ENCODE results near the gene EIF1.
"Not testable (repeated sequence)": the region's sequence is repeated elsewhere in the genome, so short reads cannot be mapped to it uniquely, and the experiment has no call there.

EIF1 gene

GRCh38 chr17:41700843-41701242 is 12.2 kb downstream of the EIF1 start:
- not testable (repeated sequence) for DNase-seq (ENCODE audit: low spot score)

DNA sequence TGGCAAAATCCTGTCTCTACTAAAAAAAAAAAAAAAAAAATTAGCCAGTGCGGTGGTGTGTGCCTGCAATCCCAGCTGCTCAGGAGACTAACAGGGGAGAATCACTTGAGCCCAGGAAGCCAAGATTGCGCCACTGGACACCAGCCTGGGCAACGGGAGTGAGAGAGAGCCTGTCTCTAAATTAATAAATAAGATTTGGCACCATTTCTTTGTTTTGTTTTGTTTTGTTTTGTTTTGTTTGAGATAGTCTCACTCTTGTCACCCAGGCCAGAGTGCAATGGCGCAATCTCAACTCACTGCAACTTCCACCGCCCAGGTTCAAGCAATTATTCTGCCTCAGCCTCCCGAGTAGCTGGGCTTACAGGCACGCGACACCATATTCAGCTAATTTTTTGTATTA is 14.0 kb downstream of the EIF1 start:
- no peak for DNase-seq (ENCODE audit: low spot score)

DNA sequence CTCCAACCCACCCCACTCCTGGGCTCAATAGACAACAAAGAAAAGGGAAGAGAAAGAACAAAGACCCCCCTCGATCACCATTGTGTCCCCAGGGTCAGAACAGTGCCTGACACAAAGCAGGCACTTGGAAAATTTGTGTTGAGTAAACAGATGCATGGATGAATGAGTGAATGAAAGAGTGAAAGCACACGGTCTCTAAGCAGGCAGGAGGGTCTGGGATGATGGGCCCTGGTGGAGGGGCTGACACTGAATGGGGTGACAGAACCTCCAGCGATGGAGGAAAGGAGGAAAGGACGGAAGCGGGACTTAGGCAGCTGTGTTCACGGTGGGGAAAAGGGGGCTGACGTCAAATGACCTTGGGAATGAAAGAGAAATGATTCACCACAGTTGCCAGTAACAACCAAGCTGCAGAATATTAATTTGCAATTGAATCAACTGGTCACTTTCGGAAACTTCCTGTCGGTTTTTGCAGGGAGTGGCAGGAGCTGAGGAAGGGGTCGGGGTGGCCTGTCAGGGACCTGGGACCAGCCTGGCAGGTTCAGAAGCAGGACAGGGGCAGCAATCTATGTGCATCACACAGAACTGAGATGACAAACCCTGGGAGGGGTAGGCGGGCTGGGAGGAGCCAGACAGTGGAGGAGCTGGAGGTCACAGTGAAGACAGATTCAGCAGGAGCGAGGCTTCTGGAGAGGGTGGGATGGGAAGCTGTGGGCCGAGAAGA is 16.7 kb downstream of the EIF1 start:
- no peak for DNase-seq (ENCODE audit: low spot score)

DNA sequence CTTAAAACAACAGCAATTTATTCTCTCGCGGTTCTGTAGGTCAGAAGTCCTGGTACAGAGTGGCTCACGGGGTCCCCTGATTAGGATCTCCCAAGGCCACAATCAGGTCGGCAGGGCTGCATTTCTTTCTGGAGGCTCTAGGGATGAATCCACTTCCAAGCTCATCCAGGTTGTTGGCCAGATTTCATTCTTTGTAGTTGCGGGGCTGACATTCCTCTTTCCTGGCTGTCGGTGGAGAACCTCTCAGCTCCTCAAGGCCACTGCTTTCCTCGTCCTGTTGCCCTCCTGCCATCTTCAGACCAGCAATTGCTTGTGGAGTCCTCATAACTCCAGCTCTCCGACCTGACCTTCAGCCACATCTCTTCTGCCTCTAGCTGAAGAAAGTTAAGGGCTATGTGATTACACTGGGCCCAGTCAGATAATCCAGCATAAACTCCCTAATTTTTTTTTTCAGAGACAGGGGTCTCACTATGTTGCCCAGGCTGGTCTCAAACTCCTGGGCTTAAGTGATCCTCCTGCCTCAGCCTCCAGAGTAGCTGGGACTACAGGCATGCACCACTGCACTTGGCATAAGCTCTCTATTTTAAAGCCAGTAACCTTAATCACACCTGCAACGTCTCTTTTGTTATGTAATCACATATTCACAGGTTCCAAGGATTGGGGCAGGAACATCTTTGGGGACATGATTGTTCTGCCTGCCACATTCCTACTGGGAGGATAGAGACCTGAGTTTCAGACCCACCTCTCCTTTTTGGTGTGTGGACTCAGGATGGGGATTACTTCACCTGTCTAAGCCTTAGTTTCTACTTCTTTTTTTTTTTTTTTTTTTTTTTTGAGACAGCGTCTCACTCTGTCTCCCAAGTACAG is 19.4 kb downstream of the EIF1 start:
- no peak for DNase-seq (ENCODE audit: low spot score)

DNA sequence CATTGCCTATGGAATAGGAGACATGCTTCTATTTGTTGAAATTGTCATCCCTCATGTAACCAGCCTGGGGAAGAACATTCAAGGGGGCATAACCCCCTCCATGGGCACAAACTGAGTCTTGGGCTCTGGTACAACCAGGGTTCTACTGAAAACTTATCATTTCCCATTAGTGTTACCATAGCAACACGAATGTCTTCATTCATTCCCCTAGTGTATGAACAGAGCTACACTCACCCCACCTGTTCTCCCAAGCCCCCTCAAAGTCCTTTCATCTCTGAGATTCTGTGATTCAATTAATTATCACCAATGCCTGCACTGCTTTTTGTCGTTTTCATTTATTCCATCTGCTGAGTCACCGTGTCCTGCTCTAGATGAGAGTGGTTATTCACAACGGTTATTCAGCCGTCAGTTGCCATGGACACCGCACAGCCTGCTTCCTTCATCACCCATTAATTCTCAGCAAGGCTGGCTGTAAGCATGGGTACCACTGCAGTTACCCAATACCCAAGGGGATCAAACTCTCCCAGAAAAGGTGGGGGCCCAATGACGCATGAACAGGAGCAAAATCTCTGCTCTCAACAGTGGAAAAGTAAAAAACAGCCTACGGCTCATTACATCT is 21.9 kb downstream of the EIF1 start:
- DNase-seq (ENCODE audit: low spot score) = no peak

GRCh38 chr17:41711669-41712400 is 23.1 kb downstream of the EIF1 start, which contains the start of gene GAST:
Gene GAST, plus strand, starts transcription at chr17:41712331. Its CDS starts 3,106 bp downstream, at chr17:41715437.
- DNase-seq (ENCODE audit: low spot score) = no peak

DNA sequence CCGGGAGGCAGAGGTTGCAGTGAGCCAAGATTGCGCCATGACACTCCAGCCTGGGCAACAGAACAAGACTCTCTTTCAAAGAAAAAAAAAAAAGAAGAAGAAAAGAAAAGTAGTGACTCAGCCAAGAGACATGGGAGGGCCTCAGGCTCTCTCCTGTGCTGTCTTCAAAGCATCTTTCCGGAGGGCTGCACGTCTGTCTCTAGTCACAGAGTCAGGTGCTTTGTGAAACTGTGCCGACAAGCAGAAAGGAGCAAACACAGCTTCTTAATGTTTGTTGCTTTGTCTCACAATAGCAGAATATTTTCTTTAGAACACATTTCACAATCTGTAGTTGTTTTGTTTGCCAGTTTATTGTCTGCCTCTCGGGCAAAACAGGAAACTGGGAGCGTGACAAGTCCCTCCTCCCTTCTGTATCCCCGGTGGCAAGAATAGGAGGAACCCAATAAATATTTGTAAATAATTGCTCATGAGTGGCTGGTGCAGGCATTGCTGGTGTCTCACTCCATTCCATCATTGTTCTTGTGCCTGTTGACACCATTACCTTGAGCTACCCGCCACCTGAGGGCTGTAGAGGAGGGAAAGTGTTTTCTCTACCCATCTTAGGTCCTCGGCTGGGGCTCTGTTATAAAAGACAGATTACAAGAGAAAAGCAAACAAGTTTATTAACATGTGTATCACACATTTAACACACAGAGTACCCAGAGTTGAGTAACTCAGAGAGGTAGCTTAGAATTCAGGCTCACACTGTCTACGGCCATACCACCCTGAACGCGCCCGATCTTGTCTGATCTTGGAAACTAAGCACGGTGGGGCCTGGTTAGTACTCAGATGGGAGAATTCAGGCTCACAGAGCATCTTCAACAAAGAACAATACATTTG is 29.0 kb downstream of the EIF1 start:
- no peak for DNase-seq (ENCODE audit: low spot score)

GRCh38 chr17:41718287-41718645 is 29.6 kb downstream of the EIF1 start:
- no peak for DNase-seq (ENCODE audit: low spot score)

DNA sequence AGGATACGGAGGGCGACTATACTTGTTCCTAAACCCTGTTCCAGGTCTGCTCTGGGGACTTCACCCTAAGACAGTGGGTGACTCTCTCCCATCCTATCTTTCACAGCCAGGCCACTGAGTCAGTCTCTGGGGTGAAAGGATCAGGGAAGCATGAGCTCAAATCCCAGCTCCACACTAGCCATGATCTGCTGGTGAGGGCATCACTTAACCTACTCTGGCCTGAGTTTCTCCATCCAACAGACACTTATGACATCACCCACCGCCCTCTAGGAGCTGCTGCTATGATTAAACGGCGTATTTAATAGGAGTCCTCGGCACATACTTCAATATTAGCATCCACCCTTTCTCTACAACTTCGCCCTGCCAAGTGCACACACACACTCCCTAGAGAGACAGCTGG is 33.5 kb downstream of the EIF1 start:
- DNase-seq (ENCODE audit: low spot score) = no peak

GRCh38 chr17:41723801-41724475 is 35.3 kb downstream of the EIF1 start:
- no peak for DNase-seq (ENCODE audit: low spot score)

DNA sequence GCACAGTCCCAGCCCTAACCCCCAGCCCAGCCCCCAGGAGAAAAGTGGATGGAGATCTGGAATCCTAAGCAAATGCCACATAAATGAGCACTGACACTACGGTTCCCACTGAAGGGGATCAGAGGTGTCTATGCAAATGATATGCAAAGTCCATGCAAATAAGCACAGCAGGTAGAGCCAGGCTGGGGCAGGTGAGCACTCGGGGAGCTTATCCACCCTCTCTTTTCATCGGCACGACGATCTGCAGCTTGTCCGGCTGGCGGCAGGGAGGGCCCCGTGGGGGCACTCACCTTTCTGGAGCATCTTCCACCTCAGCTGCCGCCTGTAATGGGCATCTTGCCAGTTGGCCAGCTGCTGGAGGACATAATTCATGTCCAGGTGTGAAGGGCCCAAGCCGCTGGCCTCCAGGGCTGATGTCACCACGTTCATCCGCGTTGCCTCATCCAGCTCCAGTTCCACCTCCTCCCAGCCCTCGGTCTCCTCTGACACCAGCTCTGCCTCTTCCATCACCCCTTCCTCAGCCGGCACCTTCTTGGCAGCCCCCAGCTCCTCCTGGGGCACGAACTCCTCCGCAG is 35.9 kb downstream of the EIF1 start:
- no peak for DNase-seq (ENCODE audit: low spot score)

DNA sequence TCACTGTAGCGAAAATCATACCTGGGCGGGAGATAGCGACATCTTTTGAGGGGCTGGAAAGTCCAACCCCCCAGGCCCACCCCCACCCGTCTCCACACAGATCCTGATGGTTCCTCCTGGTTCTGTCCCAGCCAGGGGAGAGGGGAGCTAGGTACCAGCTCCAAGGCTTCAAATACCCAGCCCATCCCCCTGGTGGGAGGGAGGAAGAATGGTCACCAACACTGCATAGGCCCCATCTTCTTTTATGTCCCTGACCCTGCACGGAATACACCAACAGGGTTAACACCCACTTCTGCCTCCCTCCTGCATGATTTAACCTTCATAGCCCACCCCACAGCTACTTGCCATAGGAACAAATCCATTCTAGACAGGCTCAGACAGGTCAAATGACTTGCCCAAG is 36.4 kb downstream of the EIF1 start:
- no peak for DNase-seq (ENCODE audit: low spot score)

DNA sequence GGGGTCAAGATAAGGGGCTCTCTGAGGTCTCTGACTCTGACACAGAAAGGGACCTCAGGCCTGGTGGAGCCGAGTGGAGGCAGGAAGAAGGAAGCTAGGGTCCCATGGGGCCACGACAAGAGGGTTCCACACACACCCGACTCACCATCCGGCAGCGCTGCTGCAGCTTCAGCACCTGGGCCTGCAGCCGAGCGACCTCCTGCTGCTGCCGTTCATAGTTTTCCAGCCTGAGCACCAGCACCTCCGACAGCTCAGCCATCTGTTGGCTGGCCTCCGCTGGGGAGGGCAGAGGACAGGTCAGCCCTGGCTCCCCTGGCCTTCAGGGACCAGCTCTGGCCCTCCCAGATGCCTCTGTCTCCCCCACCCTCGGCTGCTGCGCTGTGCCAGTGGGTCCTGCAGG is 39.4 kb downstream of the EIF1 start:
- DNase-seq (ENCODE audit: low spot score) = no peak

GRCh38 chr17:41730479-41730878 is 41.8 kb downstream of the EIF1 start:
- DNase-seq (ENCODE audit: low spot score) = no peak

- DNase-seq (ENCODE audit: low spot score) = no peak
Measured at GRCh38 chr17:41731836-41732235, 43.2 kb downstream of the EIF1 start.

- no peak for DNase-seq (ENCODE audit: low spot score)
Measured at GRCh38 chr17:41733348-41734138, 44.9 kb downstream of the EIF1 start.

- no peak for DNase-seq (ENCODE audit: low spot score)
Measured at GRCh38 chr17:41734139-41734948, 45.7 kb downstream of the EIF1 start, which contains the start of gene HAP1. Gene HAP1, minus strand, starts transcription at chr17:41734643. Its CDS starts 9 bp downstream, at chr17:41734634.

DNA sequence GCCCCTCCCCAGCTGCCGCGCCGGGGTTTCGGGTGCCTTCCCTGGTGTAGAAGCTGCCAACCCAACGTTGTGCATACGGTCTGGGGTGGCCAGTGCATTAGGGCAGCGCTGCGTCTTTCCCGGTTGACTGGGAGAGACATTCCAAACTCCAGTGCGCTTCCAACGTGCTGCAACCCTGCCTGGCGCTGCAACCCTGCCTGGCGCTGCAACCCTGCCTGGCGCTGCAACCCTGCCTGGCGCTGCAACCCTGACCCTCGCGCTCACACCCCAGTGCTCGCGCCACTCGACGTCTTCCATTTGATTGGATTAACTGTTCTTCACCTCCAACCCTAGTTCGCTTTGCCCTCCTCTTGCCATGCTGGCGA is 46.2 kb downstream of the EIF1 start:
- DNase-seq (ENCODE audit: low spot score) = no peak

- DNase-seq (ENCODE audit: low spot score) = no peak
Measured at GRCh38 chr17:41735744-41736143, 47.1 kb downstream of the EIF1 start.
